Gastroesophageal sphincter (tissue), 3 donors: Measurements from ENCODE around the gene BIRC7.

Experiments used
- CTCF ChIP-seq, 4 experiments: fragments of 200-600 bp in 2 of 4; fragments of 450-650 bp in 2 of 4; sonication (generic) in 1 of 4; IDR thresholded peaks; one replicate each; pipeline ENCODE4 v1.5.1; 2017 to 2019; ENCODE audit warnings: antibody characterized with exemption in 4 of 4, mild to moderate bottlenecking in 2 of 4, moderate library complexity in 2 of 4
- EP300 ChIP-seq: sonication (generic); formaldehyde crosslinking; IDR thresholded peaks from one replicate; pipeline ENCODE4 v1.6.1; 2017; ENCODE audit warnings: antibody characterized with exemption, mild to moderate bottlenecking
- POLR2A ChIP-seq, 2 donors: fragments of 450-650 bp; IDR thresholded peaks; one replicate each; pipeline ENCODE4 v1.6.1; 2017; ENCODE audit warnings: antibody characterized with exemption in 2 of 2, mild to moderate bottlenecking in 2 of 2, moderate library complexity in 1 of 2

DNA sequence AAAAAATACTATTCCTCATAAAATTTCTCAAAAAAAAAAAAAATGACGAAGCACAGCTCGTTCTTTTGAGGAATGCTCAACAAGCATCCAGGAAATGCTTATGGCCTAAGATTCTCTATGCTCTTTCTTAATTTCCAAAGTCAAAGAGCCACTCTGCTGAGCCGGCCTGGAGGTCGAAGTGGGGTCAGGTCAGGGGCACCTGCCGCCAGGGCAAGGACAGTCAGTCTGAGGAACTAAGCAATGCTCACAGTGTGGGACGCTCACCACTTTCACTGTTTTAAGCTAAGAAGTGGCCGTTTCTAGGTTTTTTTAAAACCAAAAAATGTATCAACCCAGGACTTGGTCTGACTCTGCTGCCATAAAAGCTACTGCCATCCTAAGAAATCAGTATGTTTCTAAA, 37.1 kb upstream of the BIRC7 start:
- TF ChIP-seq EP300 (no peak), CTCF (IDR thresholded peaks at IDR 0.05) (no peak), POLR2A (IDR thresholded peaks at IDR 0.05) (no peak)
